Stimulated activated naive CD8-positive, alpha-beta T cell treated with anti-CD3 and anti-CD28 coated beads, Interleukin-15, Interleukin-2, amounts not matched to agents 100 U/mL and 50 U/mL, for 24 hours (primary cell): Measurements from ENCODE around the gene IL17D.

ENCODE experiments used
- ATAC-seq: fragments of 150-1000 bp; cut with Tn5 transposase; one replicate; pipeline ENCODE4 v1.10.0; 2021
- DNase-seq: peaks from one replicate; pipeline ENCODE4 v3.0.0; 2021

The IL17D gene

GRCh38 chr13:20691616-20692015 lies 11.9 kb upstream of the IL17D start:
- ATAC-seq: no peak
- DNase-seq: no peak

GRCh38 chr13:20696073-20696472 lies 7.4 kb upstream of the IL17D start:
- ATAC-seq (no peak), DNase-seq (no peak)

- no peak for DNase-seq
- ATAC-seq: no peak
Measured at GRCh38 chr13:20699715-20700114, 3.8 kb upstream of the IL17D start.

GRCh38 chr13:20700288-20700687 lies 3.2 kb upstream of the IL17D start:
- DNase-seq: no peak

GRCh38 chr13:20701461-20701860 lies 2.0 kb upstream of the IL17D start:
- DNase-seq (no peak), ATAC-seq (no peak)

More at GRCh38 chr13:20700288-20700687, 3.2 kb upstream of the IL17D start:
- ATAC-seq: no peak

- ATAC-seq (no peak), DNase-seq (no peak)
Measured at GRCh38 chr13:20702530-20702914, 977 bp upstream of the IL17D start.

GRCh38 chr13:20703780-20704458 lies 420 bp downstream of the IL17D start:
- DNase-seq (peak; percentile 79), ATAC-seq (peak; percentile 86)

GRCh38 chr13:20704459-20705069 lies 1.1 kb downstream of the IL17D start:
- DNase-seq (no peak), ATAC-seq (no peak)

GRCh38 chr13:20706661-20707060 lies 3.2 kb downstream of the IL17D start:
- ATAC-seq: no peak

GRCh38 chr13:20708216-20708615 lies 4.7 kb downstream of the IL17D start:
- no peak for DNase-seq
- no peak for ATAC-seq

More at GRCh38 chr13:20706661-20707060, 3.2 kb downstream of the IL17D start:
- DNase-seq: no peak

GRCh38 chr13:20709369-20709768 lies 5.9 kb downstream of the IL17D start:
- ATAC-seq (no peak), DNase-seq (no peak)

- ATAC-seq: no peak
- no peak for DNase-seq
Measured at GRCh38 chr13:20709782-20710181, 6.3 kb downstream of the IL17D start.

GRCh38 chr13:20711301-20712044 lies 8.0 kb downstream of the IL17D start:
- DNase-seq (no peak), ATAC-seq (peak; percentile 33)

- DNase-seq (no peak), ATAC-seq (no peak)
Measured at GRCh38 chr13:20713014-20713376, 9.5 kb downstream of the IL17D start.

- DNase-seq: peak; percentile 23
- ATAC-seq: peak; percentile 46
Measured at GRCh38 chr13:20713751-20714150, 10.3 kb downstream of the IL17D start.

GRCh38 chr13:20714161-20714560 lies 10.7 kb downstream of the IL17D start:
- ATAC-seq (no peak), DNase-seq (no peak)

GRCh38 chr13:20714563-20715329 lies 11.2 kb downstream of the IL17D start:
- no peak for DNase-seq
- ATAC-seq: no peak

- ATAC-seq: no peak
- DNase-seq: no peak
Measured at GRCh38 chr13:20715330-20715712, 11.8 kb downstream of the IL17D start.

- ATAC-seq (no peak), DNase-seq (no peak)
Measured at GRCh38 chr13:20716951-20717350, 13.5 kb downstream of the IL17D start.

- ATAC-seq (no peak), DNase-seq (no peak)
Measured at GRCh38 chr13:20717581-20718542, 14.4 kb downstream of the IL17D start.

- no peak for DNase-seq
Measured at GRCh38 chr13:20718958-20719566, 15.6 kb downstream of the IL17D start.

More at GRCh38 chr13:20718958-20719566, 15.6 kb downstream of the IL17D start:
- ATAC-seq: no peak
